ENCODE measurements around the gene SHOC2. TPM values are rescaled to one million over a fixed set of nuclear protein-coding genes. Genes with fewer than 3 reads are reported as not detected.

Gene SHOC2
- total RNA-seq, 4 donors from 2014 or later: 49.2 to 50.9 (median 50.5) TPM

DNA sequence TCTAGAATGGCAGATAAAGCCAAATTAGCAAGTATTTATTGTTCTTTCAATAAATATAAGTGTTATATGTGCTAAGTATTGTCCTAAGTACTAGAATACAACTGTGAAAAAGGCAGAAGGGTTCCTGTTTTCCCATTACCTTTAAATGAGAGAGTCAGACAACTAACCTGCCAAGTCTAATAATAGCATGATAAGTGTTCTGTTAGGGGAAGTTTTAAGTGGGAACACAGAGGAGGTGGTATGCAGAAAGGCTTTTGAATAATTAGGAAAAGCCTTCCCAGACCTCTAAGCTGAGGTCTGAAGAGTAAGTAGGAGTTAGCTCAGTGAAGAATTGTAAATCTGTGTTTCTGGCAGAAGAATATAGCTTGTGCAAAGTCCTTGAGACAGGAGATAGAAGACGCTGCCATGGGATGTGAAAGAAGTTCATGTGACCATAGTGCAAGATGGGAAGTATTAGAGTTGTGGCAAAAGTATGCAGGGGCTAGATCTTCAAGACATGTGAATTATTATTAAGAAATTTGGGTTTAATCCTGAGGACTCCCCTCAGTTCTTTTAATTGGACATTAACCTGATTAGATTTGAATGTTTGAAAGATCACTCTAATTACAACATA lies 12.5 kb downstream of the SHOC2 start:
- Histone ChIP-seq H3K4me1 (peaks cover 0 to 36% (median 13%) of the 10 kb centered on the region in 4 donors), H3K36me3 (peaks cover 0 to 3% (median 0%) of the 10 kb centered on the region in 3 donors), H3K27ac (no peak overlapping the region), H3K4me3 (no peak overlapping the region), H3K27me3 (no peaks in the 10 kb centered on the region), H3K9me3 (no peaks in the 10 kb centered on the region)
- 58 to 72% methylated on average over 1 of the region's 1 CpG for WGBS, 2 donors
- no peak for DNase-seq (ENCODE audit: low spot score in 2 of 2)
- TF ChIP-seq EP300 (IDR thresholded peaks at IDR 0.05) (no peak), POLR2A (IDR thresholded peaks at IDR 0.05) (no peak)
- TF ChIP-seq, protein P1, sequence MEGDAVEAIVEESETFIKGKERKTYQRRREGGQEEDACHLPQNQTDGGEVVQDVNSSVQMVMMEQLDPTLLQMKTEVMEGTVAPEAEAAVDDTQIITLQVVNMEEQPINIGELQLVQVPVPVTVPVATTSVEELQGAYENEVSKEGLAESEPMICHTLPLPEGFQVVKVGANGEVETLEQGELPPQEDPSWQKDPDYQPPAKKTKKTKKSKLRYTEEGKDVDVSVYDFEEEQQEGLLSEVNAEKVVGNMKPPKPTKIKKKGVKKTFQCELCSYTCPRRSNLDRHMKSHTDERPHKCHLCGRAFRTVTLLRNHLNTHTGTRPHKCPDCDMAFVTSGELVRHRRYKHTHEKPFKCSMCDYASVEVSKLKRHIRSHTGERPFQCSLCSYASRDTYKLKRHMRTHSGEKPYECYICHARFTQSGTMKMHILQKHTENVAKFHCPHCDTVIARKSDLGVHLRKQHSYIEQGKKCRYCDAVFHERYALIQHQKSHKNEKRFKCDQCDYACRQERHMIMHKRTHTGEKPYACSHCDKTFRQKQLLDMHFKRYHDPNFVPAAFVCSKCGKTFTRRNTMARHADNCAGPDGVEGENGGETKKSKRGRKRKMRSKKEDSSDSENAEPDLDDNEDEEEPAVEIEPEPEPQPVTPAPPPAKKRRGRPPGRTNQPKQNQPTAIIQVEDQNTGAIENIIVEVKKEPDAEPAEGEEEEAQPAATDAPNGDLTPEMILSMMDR (IDR thresholded peaks at IDR 0.05): no peak

DNA sequence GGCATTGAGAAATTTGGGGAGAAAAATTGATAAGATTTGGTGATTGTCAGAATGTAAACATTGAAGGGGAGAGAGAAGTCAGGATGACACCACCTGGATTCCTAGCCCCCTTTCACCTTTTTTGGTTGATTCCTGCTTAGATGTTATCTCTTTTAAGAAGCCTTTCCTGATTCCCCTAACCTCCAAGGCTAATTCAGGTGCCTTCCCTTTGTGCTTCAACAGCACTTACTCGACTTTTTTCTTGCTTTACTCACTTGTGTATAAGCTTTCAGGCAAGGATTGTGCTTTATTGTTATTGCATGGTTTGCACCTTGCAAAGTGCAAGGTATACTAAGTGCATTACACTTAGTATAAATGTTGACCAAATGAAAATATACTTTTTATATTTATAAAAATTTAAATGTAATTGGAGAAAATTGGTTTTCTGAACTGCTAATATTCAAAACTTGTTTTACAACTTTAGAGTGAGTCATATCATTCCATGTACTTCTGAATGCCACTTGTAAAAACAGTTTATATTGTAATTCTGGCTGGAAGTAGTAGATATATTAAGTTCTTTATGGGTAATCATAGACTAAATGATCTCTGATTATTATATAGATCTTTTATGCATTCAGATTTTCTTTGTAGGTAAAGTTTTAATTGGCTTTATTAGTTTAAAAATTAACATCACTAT lies 13.2 kb downstream of the SHOC2 start:
- Histone ChIP-seq H3K27ac (no peak overlapping the region), H3K4me1 (peaks cover 0 to 33% (median 11%) of the 10 kb centered on the region in 4 donors), H3K27me3 (no peaks in the 10 kb centered on the region), H3K9me3 (no peaks in the 10 kb centered on the region), H3K36me3 (peaks cover 0 to 6% (median 0%) of the 10 kb centered on the region in 3 donors), H3K4me3 (no peak overlapping the region)
- no peak for DNase-seq (ENCODE audit: low spot score in 2 of 2)
- 52 to 77% methylated on average over 1 of the region's 1 CpG for WGBS, 2 donors
- TF ChIP-seq POLR2A (IDR thresholded peaks at IDR 0.05): no peak
- TF ChIP-seq, protein P1 (IDR thresholded peaks at IDR 0.05): no peak
- no peak for TF ChIP-seq EP300 (IDR thresholded peaks at IDR 0.05)

DNA sequence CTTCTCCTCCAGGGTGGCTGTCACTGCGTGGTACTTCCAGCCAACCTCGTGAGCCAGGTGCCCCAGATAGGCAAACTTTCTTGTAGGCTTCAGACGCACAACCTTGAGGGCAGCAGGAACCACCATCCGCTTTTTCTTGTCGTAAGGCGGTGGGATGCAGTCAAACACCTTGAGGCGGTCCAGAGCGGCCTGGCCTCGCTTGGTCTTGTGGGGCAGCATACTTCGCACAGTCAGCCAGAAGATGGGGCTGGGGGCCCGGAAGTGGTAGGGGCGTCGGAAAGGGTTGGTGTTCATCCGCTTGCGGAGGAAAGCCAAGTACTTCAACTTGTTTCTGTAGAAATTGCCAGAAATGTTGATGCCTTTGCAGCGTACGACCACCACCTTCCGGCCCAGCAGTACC lies 17.4 kb downstream of the SHOC2 start:
- WGBS, 2 donors: 94 to 96% methylated on average over 18 of the region's 18 CpGs
- Histone ChIP-seq H3K27ac (no peak overlapping the region), H3K9me3 (no peaks in the 10 kb centered on the region), H3K36me3 (peaks cover 0 to 11% (median 0%) of the 10 kb centered on the region in 3 donors), H3K4me1 (peaks cover 0 to 21% (median 10%) of the 10 kb centered on the region in 4 donors), H3K4me3 (no peak overlapping the region), H3K27me3 (no peaks in the 10 kb centered on the region)
- TF ChIP-seq EP300 (IDR thresholded peaks at IDR 0.05): no peak
- DNase-seq (ENCODE audit: low spot score in 2 of 2): no peak

DNA sequence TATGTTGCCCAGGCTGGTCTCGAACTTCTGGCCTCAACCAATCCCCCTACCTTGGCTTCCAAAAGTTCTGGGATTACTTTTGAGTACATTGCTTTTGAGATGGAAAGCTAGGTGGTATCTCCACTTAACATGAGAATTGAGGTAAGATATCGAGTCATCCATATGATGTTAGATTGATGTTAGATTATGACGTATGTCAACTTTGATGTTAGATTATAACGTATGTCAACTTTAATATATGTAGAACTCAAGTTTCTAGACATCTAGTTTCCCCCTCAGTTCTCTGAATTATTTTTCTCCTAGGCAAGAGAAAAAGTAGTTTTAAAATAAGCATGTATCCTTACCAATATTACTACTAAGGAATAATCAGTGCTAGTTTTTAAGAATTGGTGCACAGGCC lies 20.0 kb downstream of the SHOC2 start:
- Histone ChIP-seq H3K27me3 (no peaks in the 10 kb centered on the region), H3K4me3 (no peak overlapping the region), H3K4me1 (peaks cover 0 to 11% (median 0%) of the 10 kb centered on the region in 4 donors), H3K9me3 (peaks cover 0 to 4% (median 2%) of the 10 kb centered on the region in 4 donors), H3K27ac (no peak overlapping the region), H3K36me3 (peaks cover 0 to 25% (median 0%) of the 10 kb centered on the region in 3 donors)
- no peak for DNase-seq (ENCODE audit: low spot score in 2 of 2)
- 97 to 98% methylated on average over 4 of the region's 4 CpGs for WGBS, 2 donors
- no peak for TF ChIP-seq EP300 (IDR thresholded peaks at IDR 0.05)

DNA sequence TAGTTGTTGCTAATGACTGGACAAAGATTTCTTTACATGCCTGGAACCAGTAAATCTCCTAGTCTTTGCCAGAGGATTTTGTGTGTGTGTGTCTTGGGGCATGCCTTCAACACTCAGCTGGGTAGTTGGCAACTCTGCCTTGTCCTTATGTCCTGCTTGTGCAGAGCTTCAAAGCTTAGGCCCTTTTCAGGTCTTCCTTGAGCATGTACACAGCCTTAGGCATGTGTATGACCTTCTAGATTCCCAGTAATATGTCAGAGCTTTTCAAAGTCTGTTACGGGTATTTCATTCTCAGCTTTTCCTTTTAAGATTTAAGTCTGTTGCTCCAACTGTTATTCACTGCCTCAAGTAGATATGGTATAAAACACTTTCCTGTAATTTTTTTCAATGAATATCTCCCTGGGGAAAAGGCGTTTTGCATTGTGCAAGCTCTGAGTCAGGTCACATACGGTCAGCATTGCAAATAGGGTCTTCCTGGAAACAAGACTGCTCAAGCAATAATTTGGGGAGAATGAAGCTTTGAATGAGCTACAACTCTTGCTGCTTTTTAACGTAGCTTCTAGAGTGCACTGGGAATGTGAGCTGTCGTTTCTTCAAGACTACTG lies 25.5 kb downstream of the SHOC2 start:
- no peak overlapping the region for H3K27ac ChIP-seq
- peaks cover 0 to 27% (median 0%) of the 10 kb centered on the region in 3 donors for H3K36me3 ChIP-seq
- TF ChIP-seq, protein P1 (IDR thresholded peaks at IDR 0.05): no peak
- TF ChIP-seq POLR2A (IDR thresholded peaks at IDR 0.05) (no peak), EP300 (IDR thresholded peaks at IDR 0.05) (peak in 1 of 2 donors; percentile 18)
- WGBS, 2 donors: 59 to 62% methylated on average over 5 of the region's 5 CpGs
- DNase-seq (ENCODE audit: low spot score in 2 of 2): no peak
- peaks cover 0 to 15% (median 0%) of the 10 kb centered on the region in 4 donors for H3K4me1 ChIP-seq
- H3K27me3 ChIP-seq: no peaks in the 10 kb centered on the region
- H3K9me3 ChIP-seq: peaks cover 0 to 4% (median 2%) of the 10 kb centered on the region in 4 donors
- no peak overlapping the region for H3K4me3 ChIP-seq

DNA sequence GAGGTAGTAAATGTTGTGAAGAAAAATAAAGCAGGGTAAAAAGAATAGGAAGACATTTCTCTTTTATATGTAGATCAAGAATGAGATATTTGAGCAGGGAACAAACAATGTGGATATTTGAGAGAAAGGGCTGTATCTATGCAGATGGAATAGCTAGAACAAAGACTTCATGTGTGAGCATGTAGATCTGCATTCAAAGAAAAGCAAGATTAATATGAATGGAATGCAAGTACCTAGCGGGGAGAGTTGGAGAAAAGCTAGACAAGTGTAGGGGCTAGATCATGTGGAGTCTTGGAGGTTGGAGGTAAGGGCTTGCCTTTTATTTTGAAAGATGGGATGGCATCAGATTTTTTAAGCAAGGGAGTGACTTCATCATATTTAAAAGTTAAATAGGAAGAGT lies 27.1 kb downstream of the SHOC2 start:
- no peak for TF ChIP-seq EP300 (IDR thresholded peaks at IDR 0.05)
- TF ChIP-seq, protein P1 (IDR thresholded peaks at IDR 0.05): no peak
- Histone ChIP-seq H3K36me3 (peaks cover 0 to 22% (median 0%) of the 10 kb centered on the region in 3 donors), H3K4me1 (peaks cover 0 to 15% (median 0%) of the 10 kb centered on the region in 4 donors), H3K27me3 (no peaks in the 10 kb centered on the region), H3K27ac (no peak overlapping the region), H3K9me3 (peaks cover 0 to 4% (median 2%) of the 10 kb centered on the region in 4 donors), H3K4me3 (no peak overlapping the region)
- no peak for DNase-seq (ENCODE audit: low spot score in 2 of 2)
- WGBS, 2 donors: 85 to 96% methylated on average over 1 of the region's 1 CpG
